GM21737 (cell line): ENCODE measurements around the gene PCDH18.

Source experiments
- ATAC-seq: cut with Tn5 transposase; IDR thresholded peaks from one replicate; pipeline ENCODE4 v1.9.1; 2021; ENCODE audit warnings: mild to moderate bottlenecking, moderate library complexity; ENCODE audit not compliant: unreplicated experiment

PCDH18 gene

GRCh38 chr4:137470806-137471205 is 61.5 kb downstream of the PCDH18 start:
- ATAC-seq, result no peak
